ENCODE data around the gene CREB3L2.

CREB3L2 gene

DNA sequence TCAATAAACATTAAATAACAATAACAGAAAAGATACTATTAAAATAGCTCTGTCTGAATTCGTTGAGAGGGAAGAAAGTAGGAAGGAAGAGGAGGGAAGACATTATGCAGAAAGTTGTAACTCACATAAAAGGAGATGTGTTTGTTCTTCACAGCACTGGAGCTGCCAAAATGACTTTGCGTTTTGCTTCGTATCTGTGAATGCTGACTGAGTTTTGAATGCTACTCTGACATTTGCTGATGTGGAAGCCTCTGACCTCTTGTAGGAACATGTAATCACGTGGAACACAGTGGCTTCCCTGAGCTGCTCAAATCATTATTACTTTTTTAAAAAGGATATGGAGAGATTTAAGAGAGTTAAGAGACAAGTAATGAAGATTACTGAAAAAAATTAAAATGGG, 139.5 kb downstream of the CREB3L2 start:
- TF ChIP-seq, protein P1, sequence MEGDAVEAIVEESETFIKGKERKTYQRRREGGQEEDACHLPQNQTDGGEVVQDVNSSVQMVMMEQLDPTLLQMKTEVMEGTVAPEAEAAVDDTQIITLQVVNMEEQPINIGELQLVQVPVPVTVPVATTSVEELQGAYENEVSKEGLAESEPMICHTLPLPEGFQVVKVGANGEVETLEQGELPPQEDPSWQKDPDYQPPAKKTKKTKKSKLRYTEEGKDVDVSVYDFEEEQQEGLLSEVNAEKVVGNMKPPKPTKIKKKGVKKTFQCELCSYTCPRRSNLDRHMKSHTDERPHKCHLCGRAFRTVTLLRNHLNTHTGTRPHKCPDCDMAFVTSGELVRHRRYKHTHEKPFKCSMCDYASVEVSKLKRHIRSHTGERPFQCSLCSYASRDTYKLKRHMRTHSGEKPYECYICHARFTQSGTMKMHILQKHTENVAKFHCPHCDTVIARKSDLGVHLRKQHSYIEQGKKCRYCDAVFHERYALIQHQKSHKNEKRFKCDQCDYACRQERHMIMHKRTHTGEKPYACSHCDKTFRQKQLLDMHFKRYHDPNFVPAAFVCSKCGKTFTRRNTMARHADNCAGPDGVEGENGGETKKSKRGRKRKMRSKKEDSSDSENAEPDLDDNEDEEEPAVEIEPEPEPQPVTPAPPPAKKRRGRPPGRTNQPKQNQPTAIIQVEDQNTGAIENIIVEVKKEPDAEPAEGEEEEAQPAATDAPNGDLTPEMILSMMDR (IDR thresholded peaks at IDR 0.05; ENCODE audit: control insufficient read depth, extremely low read depth, insufficient read depth): no peak
- DNase-seq (ENCODE audit: low read depth): no peak
- H3K4me3 ChIP-seq (ENCODE audit: low read depth, low read length): no peak overlapping the region

DNA sequence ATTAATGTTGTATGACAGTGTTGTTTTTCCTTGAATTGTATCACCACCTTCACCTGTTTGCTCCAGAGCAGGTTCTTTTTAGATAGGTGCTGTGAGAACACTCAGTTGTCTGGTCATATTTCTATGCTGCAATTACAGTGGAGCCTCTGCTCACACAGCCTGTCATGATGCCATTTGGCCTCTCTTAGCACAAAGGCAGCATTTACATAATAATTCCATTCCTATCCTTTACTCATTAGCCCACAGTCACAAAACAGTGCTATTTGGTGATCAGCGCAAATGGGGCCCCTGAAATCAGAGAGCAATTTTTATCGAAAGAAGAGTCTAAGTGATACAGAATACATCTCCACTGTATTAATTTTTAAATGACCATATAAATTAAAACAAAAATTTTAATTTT, 141.3 kb downstream of the CREB3L2 start:
- TF ChIP-seq, protein P1 (IDR thresholded peaks at IDR 0.05; ENCODE audit: control insufficient read depth, extremely low read depth, insufficient read depth): no peak
- DNase-seq (ENCODE audit: low read depth): no peak
- no peak overlapping the region for H3K4me3 ChIP-seq (ENCODE audit: low read depth, low read length)

DNA sequence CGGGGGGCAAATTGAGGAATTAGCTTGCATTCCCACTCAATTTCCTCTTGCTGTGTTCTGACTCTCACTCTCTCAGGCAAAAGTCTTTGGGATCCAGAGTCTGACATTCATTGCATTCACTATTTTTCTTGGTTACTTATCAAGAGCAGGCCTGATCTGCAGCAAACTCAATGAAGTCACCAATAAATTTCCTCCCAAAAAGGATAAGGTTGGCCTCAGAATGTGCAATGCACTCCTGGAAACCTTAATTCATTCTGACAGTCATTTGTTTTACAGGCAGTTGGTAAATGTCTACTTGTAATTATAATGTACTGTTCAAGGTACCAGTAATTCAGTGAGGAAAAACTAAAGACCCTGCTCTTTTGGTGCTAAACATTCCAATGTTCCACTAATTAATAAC, 148.8 kb downstream of the CREB3L2 start:
- DNase-seq (ENCODE audit: low read depth): no peak
- H3K4me3 ChIP-seq (ENCODE audit: low read depth, low read length): no peak overlapping the region
- TF ChIP-seq, protein P1 (IDR thresholded peaks at IDR 0.05; ENCODE audit: control insufficient read depth, extremely low read depth, insufficient read depth): no peak

DNA sequence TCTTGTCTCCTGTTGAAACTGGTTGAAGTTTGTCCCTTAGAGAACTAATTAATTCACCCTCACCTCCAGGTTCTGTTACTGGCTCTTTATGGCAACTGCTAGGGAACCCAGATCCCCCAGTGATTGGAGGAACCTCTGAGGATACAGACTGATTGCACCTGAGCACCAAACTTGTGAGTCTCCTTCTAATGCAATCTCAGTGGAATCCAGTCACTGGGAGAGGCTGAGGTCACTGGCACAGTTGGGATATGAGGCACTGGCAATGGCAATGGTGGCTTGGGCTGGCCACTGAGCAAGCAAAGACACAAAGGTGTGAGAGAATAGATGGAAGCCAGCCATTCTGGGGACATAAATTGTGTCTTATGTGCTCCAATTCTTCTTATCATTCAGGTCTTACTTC, 149.8 kb downstream of the CREB3L2 start:
- TF ChIP-seq, protein P1 (IDR thresholded peaks at IDR 0.05; ENCODE audit: control insufficient read depth, extremely low read depth, insufficient read depth): no peak
- DNase-seq (ENCODE audit: low read depth): no peak
- H3K4me3 ChIP-seq (ENCODE audit: low read depth, low read length): no peak overlapping the region

DNA sequence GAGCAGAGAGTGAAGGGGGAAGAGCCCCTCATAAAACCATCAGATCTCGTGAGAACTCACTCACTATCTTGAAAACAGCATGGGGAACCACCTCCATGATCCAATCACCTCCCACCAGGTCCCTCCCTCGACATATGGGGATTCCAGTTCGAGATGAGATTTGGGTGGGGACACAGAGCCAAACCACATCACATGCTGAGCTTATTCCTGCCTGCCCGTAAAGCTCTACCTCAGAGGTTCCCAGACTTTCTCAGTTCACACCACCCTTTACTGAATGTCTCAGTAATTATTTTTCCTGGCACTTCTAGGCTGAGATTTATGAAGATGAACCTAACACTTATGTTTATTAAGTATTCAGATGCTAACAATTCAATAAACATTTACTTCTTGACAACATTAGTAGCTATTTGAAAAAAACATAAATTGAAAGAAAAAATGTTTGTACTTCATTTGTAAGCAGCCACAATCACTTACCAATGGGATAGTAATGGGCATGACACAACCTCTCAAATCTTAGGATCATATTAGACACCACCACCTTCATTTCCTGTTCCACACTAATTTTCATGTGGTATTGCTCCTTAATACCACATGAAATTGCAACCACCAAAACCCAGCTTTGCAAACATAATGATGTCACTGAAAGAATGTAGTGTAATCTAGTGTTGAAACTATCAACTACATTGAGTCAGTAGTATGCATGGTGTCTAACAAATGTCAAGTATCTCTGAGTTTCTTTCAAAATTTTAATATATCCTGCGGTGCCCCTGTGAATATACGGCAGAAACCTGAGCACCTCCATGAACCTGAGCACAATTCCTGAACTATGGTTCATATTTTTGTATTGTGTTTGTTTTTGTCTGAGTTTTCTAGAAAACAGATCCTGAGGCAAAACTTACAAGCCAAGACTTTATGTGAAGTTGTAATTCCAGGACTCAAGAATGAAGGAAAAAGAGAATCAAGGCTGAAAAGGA, 150.6 kb downstream of the CREB3L2 start:
- H3K4me3 ChIP-seq (ENCODE audit: low read depth, low read length): no peak overlapping the region
- no peak for DNase-seq (ENCODE audit: low read depth)
- TF ChIP-seq, protein P1 (IDR thresholded peaks at IDR 0.05; ENCODE audit: control insufficient read depth, extremely low read depth, insufficient read depth): no peak

DNA sequence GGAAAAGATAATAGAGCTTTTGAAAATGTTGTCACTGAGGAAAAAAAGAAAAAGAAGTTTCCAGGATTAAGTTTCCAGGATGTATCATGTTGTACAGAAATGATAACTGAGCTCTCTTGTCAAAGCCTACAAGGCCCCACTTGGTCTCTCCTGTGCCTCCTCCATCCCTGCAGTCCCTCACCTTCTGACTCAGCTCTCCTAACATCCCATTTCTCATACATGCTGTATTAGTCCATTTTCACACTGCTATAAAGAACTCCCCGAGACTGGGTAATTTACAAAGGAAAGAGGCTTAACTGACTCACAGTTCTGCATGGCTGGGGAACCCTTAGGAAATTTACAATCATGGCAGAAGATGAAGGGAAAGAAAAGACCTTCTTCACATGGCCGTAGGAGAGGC, 151.3 kb downstream of the CREB3L2 start:
- H3K4me3 ChIP-seq (ENCODE audit: low read depth, low read length): no peak overlapping the region
- TF ChIP-seq, protein P1 (IDR thresholded peaks at IDR 0.05; ENCODE audit: control insufficient read depth, extremely low read depth, insufficient read depth): no peak
- DNase-seq (ENCODE audit: low read depth): no peak
